ENCODE results near the gene CCDC70.
"Not testable (repeated sequence)": the region's sequence is repeated elsewhere in the genome, so short reads cannot be mapped to it uniquely, and the experiment has no call there.

The CCDC70 gene

DNA sequence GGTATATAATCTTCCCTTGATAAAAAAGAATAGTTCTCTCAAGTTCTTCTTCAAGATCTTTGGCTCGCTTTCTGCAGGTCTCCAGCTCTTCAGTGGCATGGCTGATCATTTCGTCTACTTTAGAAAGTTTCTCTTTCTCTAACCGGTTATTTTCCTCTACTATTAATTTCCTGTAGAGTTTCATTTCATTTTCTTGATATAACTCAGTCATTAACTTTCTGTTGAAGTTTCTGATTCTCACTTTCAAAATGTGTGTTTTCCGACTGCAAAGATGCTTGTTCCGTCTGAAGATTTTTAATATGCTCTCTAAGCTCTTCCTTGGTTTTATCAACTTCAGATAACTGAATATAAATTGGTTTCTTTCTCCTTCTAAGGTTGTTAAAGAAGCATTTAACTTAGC is 47.5 kb downstream of the CCDC70 start:
- DNase-seq (ENCODE audit: low read depth) = not testable (repeated sequence)

DNA sequence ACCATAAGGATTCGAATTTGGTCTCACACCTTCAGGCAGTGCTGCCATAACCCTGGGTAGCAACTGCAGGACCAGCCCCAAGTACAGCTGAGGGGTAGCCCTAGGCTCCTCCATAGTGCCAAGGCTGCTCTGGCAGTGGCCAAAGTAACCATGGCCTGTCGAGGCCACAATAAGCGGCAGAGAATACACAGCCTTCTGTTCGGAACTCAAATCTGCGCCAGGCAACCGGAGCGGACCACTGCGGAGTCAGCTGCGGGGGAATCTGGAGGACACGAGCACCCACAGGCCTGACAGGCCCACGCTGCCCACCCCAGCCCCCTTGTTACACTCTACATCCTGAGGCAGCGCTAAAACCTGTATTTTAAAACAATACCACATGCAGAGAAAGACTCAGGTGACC is 48.7 kb downstream of the CCDC70 start:
- DNase-seq (ENCODE audit: low read depth) = no peak

DNA sequence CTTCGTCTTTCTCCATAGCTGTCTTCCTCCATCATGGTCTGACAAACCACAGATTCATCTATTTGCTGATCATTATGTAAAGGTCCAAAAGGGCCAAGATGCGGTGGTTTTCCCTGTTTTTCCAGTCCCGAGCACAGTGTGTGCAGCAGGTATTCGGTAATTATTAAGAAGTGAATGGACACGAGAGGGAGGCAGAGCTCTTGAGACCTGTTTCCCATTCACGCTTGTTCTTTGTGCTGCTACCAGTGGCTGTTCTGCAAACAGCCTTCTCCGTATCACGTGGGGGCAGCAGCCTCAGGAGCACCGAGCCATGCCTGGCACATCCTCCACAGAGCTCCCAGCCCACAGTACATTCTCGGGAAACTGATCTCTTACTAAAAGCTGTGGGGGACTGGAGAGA is 50.3 kb downstream of the CCDC70 start:
- DNase-seq (ENCODE audit: low read depth) = no peak

GRCh38 chr13:51912511-51913225 is 50.9 kb downstream of the CCDC70 start:
- DNase-seq (ENCODE audit: low read depth) = no peak

GRCh38 chr13:51913421-51914136 is 51.8 kb downstream of the CCDC70 start:
- no peak for DNase-seq (ENCODE audit: low read depth)

DNA sequence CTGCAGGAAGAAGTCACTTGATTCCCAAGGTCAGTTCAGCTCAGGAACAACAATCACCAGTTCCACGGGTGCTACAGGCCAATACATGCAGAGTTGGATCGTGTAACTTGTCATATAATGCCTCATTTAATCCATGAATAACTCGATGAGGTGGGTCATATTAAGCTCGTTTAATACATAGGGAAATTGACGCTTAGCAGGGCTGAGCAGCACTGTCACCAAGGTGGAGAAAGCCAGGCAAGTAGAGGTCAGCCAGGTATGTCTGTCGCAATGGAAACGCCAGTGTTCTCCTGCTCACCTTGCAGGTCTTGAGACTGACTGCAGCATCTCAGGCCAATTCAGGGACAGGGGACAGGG is 52.3 kb downstream of the CCDC70 start:
- DNase-seq (ENCODE audit: low read depth) = no peak
